Trophoblast cell (in vitro differentiated cells and primary cell): ENCODE data around the gene AMDHD2.

Experiments used
- DNase-seq, 2 donors: peaks; one replicate each; pipeline ENCODE4 v3.0.0-alpha.2; 2016
- H2AFZ ChIP-seq: 2 replicates; pipeline ENCODE4 v1.6.1; 2013; ENCODE audit warnings: low read length, moderate library complexity, mild to moderate bottlenecking; ENCODE audit not compliant: insufficient read depth, poor library complexity
- H2AK5ac ChIP-seq: 2 replicates; pipeline ENCODE4 v1.6.1; 2013; ENCODE audit warnings: mild to moderate bottlenecking, low read length
- H2BK120ac ChIP-seq: 2 replicates; pipeline ENCODE4 v1.6.1; 2013; ENCODE audit warnings: low read length, mild to moderate bottlenecking, moderate library complexity; ENCODE audit not compliant: insufficient read depth, poor library complexity
- H2BK12ac ChIP-seq: 2 replicates; pipeline ENCODE4 v1.6.1; 2013; ENCODE audit warnings: mild to moderate bottlenecking, low read length, moderate library complexity
- H2BK5ac ChIP-seq: 2 replicates; pipeline ENCODE4 v1.6.1; 2013; ENCODE audit warnings: low read length, low read depth, moderate library complexity, mild to moderate bottlenecking; ENCODE audit not compliant: poor library complexity
- H3K14ac ChIP-seq: 2 replicates; pipeline ENCODE4 v1.6.1; 2013; ENCODE audit warnings: mild to moderate bottlenecking, low read length
- H3K18ac ChIP-seq: 2 replicates; pipeline ENCODE4 v1.6.1; 2013; ENCODE audit warnings: mild to moderate bottlenecking, low read length
- H3K23ac ChIP-seq: 2 replicates; pipeline ENCODE4 v1.6.1; 2013; ENCODE audit warnings: low read length
- H3K27ac ChIP-seq: 2 replicates; pipeline ENCODE4 v1.5.1; 2013; ENCODE audit warnings: low read depth, mild to moderate bottlenecking, inconsistent platforms, low read length, moderate library complexity
- H3K27me3 ChIP-seq: 2 replicates; pipeline ENCODE4 v1.6.1; 2013; ENCODE audit warnings: inconsistent platforms, mild to moderate bottlenecking, low read length, moderate library complexity; ENCODE audit not compliant: insufficient read depth
- H3K36me3 ChIP-seq, 2 experiments: 1 replicate in 1 of 2; 2 replicates in 1 of 2; pipeline ENCODE4 v1.6.1; 2013; ENCODE audit warnings: low read length in 2 of 2, mild to moderate bottlenecking in 2 of 2, moderate library complexity in 1 of 2; ENCODE audit not compliant: insufficient read depth in 2 of 2, control insufficient read depth in 1 of 2
- H3K4ac ChIP-seq: 2 replicates; pipeline ENCODE4 v1.6.1; 2013; ENCODE audit warnings: low read depth, mild to moderate bottlenecking, low read length, moderate library complexity
- H3K4me1 ChIP-seq, 2 experiments: 1 replicate in 1 of 2; 2 replicates in 1 of 2; pipeline ENCODE4 v1.6.1; 2013; ENCODE audit warnings: low read length in 2 of 2, mild to moderate bottlenecking in 2 of 2, moderate library complexity in 1 of 2; ENCODE audit not compliant: insufficient read depth in 2 of 2, control insufficient read depth in 1 of 2
- H3K4me2 ChIP-seq: 2 replicates; pipeline ENCODE4 v1.6.1; 2013; ENCODE audit warnings: inconsistent platforms, mild to moderate bottlenecking, low read length, moderate library complexity
- H3K4me3 ChIP-seq: 2 replicates; pipeline ENCODE4 v1.5.1; 2013; ENCODE audit warnings: mild to moderate bottlenecking, low read depth, low read length, inconsistent platforms
- H3K79me1 ChIP-seq: one replicate; pipeline ENCODE4 v1.6.1; 2013; ENCODE audit warnings: low read length
- H3K79me2 ChIP-seq: 2 replicates; pipeline ENCODE4 v1.6.1; 2013; ENCODE audit warnings: low read length, mild to moderate bottlenecking; ENCODE audit not compliant: control insufficient read depth, insufficient read depth, poor library complexity
- H3K9ac ChIP-seq: 2 replicates; pipeline ENCODE4 v1.6.1; 2013; ENCODE audit warnings: mild to moderate bottlenecking, low read length
- H3K9me3 ChIP-seq: 2 replicates; pipeline ENCODE4 v1.6.1; 2013; ENCODE audit warnings: low read depth, mild to moderate bottlenecking, control low read depth, inconsistent platforms, low read length; ENCODE audit not compliant: insufficient read depth
- H4K12ac ChIP-seq: 2 replicates; pipeline ENCODE4 v1.6.1; 2013; ENCODE audit warnings: low read depth, mild to moderate bottlenecking, low read length, moderate library complexity
- H4K8ac ChIP-seq: 2 replicates; pipeline ENCODE4 v1.6.1; 2013; ENCODE audit warnings: low read depth, mild to moderate bottlenecking, low read length, moderate library complexity
- H4K91ac ChIP-seq: one replicate; pipeline ENCODE4 v1.6.1; 2013; ENCODE audit warnings: low read depth, mild to moderate bottlenecking, low read length, moderate library complexity
- WGBS: extraction: QIAGEN DNeasy Blood & Tissue Kit; methylation state at CpG from one replicate; pipeline ENCODE4 v1.1.7; 2013; ENCODE audit warnings: missing lambda C conversion rate; ENCODE audit not compliant: insufficient read length, insufficient coverage; ENCODE audit errors: extremely low coverage; 5-methylcytosine and 5-hydroxymethylcytosine counted together

AMDHD2 gene

GRCh38 chr16:2514333-2515179, 5.6 kb upstream of the AMDHD2 start:
- Histone ChIP-seq H3K14ac (peak overlapping the region; percentile 95), H3K79me2 (peaks cover 43% of the 10 kb centered on the region), H3K18ac (peak overlapping the region; percentile 92), H3K4me1 (peaks cover 30 to 42% of the 10 kb centered on the region in 2 experiments), H2BK5ac (peak overlapping the region; percentile 81), H3K4me2 (peak overlapping the region; percentile 74), H3K23ac (no peak overlapping the region), H4K8ac (peak overlapping the region; percentile 90), H2AFZ (no peak overlapping the region), H3K9ac (peak overlapping the region; percentile 92), H2AK5ac (peak overlapping the region; percentile 76), H3K79me1 (peaks cover 13% of the 10 kb centered on the region), H3K4ac (peak overlapping the region; percentile 98), H4K12ac (peak overlapping the region; percentile 65), H2BK120ac (peak overlapping the region; percentile 77), H3K9me3 (peaks cover 3% of the 10 kb centered on the region), H3K4me3 (peak overlapping the region; percentile 99), H2BK12ac (no peak overlapping the region), H4K91ac (peak overlapping the region; percentile 98), H3K36me3 (peaks cover 18 to 20% of the 10 kb centered on the region in 2 experiments), H3K27me3 (no peaks in the 10 kb centered on the region), H3K27ac (peak overlapping the region; percentile 91)
- peak; percentile 50 to 71 for DNase-seq
- WGBS: no CpG with 5 or more reads among the region's 63 CpGs

GRCh38 chr16:2515180-2515851, 4.9 kb upstream of the AMDHD2 start:
- Histone ChIP-seq H2AK5ac (peak overlapping the region; percentile 35), H3K79me1 (peaks cover 14% of the 10 kb centered on the region), H3K14ac (peak overlapping the region; percentile 83), H3K27me3 (no peaks in the 10 kb centered on the region), H2AFZ (no peak overlapping the region), H3K4me1 (peaks cover 31 to 43% of the 10 kb centered on the region in 2 experiments), H4K91ac (peak overlapping the region; percentile 98), H3K9ac (peak overlapping the region; percentile 92), H3K4me3 (peak overlapping the region; percentile 99), H3K18ac (peak overlapping the region; percentile 2), H3K36me3 (peaks cover 19 to 22% of the 10 kb centered on the region in 2 experiments), H2BK120ac (no peak overlapping the region), H2BK5ac (peak overlapping the region; percentile 45), H3K9me3 (peaks cover 2% of the 10 kb centered on the region), H2BK12ac (no peak overlapping the region), H3K4me2 (peak overlapping the region; percentile 74), H3K79me2 (peaks cover 43% of the 10 kb centered on the region), H4K12ac (peak overlapping the region; percentile 20), H3K27ac (peak overlapping the region; percentile 51), H3K4ac (peak overlapping the region; percentile 98), H4K8ac (no peak overlapping the region), H3K23ac (no peak overlapping the region)
- WGBS: no CpG with 5 or more reads among the region's 14 CpGs
- peak in 1 of 2 donors; percentile 60 for DNase-seq

DNA sequence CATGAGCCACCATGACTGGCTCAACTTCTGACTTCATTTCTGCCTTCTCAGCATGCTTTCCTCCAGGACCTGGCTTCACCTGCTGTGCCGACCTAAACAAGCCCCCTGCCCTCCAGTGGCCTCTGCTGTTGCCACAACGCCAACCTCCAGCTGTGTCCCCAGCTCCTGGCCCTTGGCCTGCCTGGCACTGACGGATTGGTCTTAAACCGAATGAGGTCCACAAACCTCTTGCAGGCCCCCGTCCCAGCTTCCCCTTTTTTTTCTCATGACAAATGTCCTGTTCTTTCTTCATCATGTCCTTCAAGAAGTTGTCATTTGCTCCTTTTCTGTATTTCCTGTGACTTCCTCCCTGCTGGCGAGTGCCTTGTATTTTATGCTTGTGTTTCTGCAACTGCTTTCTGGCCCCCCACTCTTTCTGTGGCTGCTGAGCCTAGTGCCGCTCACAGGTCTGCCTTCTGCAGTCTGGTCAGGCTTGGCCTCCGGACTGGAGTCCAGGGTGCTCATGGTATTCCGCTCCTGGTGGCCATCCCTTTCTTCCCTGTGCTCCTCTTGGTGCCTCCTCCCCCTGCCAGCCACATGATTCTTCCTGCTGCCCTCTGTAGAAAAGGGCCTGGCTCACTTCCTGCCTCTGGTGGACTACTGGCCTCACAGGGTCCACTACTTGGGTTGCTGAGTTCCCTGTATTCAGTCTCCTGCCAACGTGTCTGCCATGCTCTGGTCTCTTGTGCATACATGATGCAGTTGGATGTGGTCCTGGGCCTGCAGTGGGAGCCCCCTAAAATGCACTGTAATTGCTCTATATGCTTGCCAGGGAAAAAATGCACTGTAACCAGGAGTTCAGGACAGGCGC, 3.6 kb upstream of the AMDHD2 start:
- Histone ChIP-seq H2AK5ac (no peak overlapping the region), H3K79me1 (peaks cover 18% of the 10 kb centered on the region), H2BK12ac (no peak overlapping the region), H4K12ac (no peak overlapping the region), H2AFZ (peak overlapping the region; percentile 50), H2BK120ac (no peak overlapping the region), H3K4me2 (no peak overlapping the region), H3K18ac (no peak overlapping the region), H3K4me1 (peaks cover 38 to 52% of the 10 kb centered on the region in 2 experiments), H3K9ac (no peak overlapping the region), H4K91ac (no peak overlapping the region), H3K14ac (no peak overlapping the region), H3K4ac (peak overlapping the region; percentile 98), H3K27me3 (no peaks in the 10 kb centered on the region), H3K4me3 (no peak overlapping the region), H3K9me3 (peaks cover 2% of the 10 kb centered on the region), H3K79me2 (peaks cover 46% of the 10 kb centered on the region), H4K8ac (no peak overlapping the region), H3K27ac (no peak overlapping the region), H3K23ac (no peak overlapping the region), H3K36me3 (peaks cover 22% of the 10 kb centered on the region in 2 experiments), H2BK5ac (no peak overlapping the region)
- no CpG with 5 or more reads among the region's 11 CpGs for WGBS
- no peak for DNase-seq
